Astrocyte (in vitro differentiated cells and primary cell): Measurements from ENCODE around the gene SART3.

ENCODE experiments used
- CTCF ChIP-seq: IDR thresholded peaks from 2 replicates; pipeline ENCODE4 v1.5.1; 2011; ENCODE audit warnings: low read depth, mild to moderate bottlenecking, inconsistent platforms, low read length, moderate library complexity; ENCODE audit not compliant: insufficient read depth
- EZH2 ChIP-seq: IDR thresholded peaks from 2 replicates; pipeline ENCODE4 v1.6.1; 2012; ENCODE audit warnings: mild to moderate bottlenecking, low read length, inconsistent platforms; ENCODE audit not compliant: insufficient read depth

GRCh38 chr12:108498136-108498535, 62.8 kb downstream of the SART3 start:
- no peak for TF ChIP-seq CTCF
- TF ChIP-seq EZH2 = no peak
